SK-N-SH treated with all-trans-retinoic acid at 6 μM for 48 hours (cell line): Measurements from ENCODE around the gene KCNC2.

Experiments
- ATAC-seq: fragments of 200-7000 bp; cut with Tn5 transposase; 3 replicates; pipeline ENCODE4 v1.9.1; 2020; ENCODE audit warnings: mild to moderate bottlenecking, moderate library complexity
- CSDC2 ChIP-seq: fragments of 250-450 bp; sonication (Bioruptor Pico); IDR thresholded peaks from 2 replicates; pipeline ENCODE4 v1.5.0; 2020; ENCODE audit warnings: mild to moderate bottlenecking, moderate library complexity
- ESRRG ChIP-seq: fragments of 250-450 bp; sonication (Bioruptor Pico); IDR thresholded peaks from 2 replicates; pipeline ENCODE4 v1.6.1; 2021; ENCODE audit warnings: mild to moderate bottlenecking
- GLIS3 ChIP-seq: fragments of 250-450 bp; sonication (Bioruptor Pico); IDR thresholded peaks from 2 replicates; pipeline ENCODE4 v1.5.0; 2020; ENCODE audit warnings: mild to moderate bottlenecking, moderate library complexity
- ISL1 ChIP-seq: fragments of 250-450 bp; sonication (Bioruptor Pico); IDR thresholded peaks from 2 replicates; pipeline ENCODE4 v2.1.2; 2022; ENCODE audit warnings: mild to moderate bottlenecking, moderate library complexity
- OSR1 ChIP-seq: fragments of 250-450 bp; sonication (Bioruptor Pico); IDR thresholded peaks from 2 replicates; pipeline ENCODE4 v1.8.0; 2022; ENCODE audit warnings: moderate library complexity, mild to moderate bottlenecking, inconsistent platforms
- PPARA ChIP-seq: fragments of 250-450 bp; sonication (Bioruptor Pico); IDR thresholded peaks from 2 replicates; pipeline ENCODE4 v1.5.0; 2020; ENCODE audit warnings: mild to moderate bottlenecking, borderline replicate concordance
- RARB ChIP-seq: fragments of 250-450 bp; sonication (Bioruptor Pico); IDR thresholded peaks from 2 replicates; pipeline ENCODE4 v1.8.0; 2021; ENCODE audit warnings: mild to moderate bottlenecking, moderate library complexity
- TCF4 ChIP-seq: fragments of 250-450 bp; sonication (Bioruptor Pico); IDR thresholded peaks from 2 replicates; pipeline ENCODE4 v1.8.0; 2021; ENCODE audit warnings: mild to moderate bottlenecking, moderate library complexity, borderline replicate concordance
- TOX ChIP-seq: fragments of 250-450 bp; sonication (Bioruptor Pico); IDR thresholded peaks from 2 replicates; pipeline ENCODE4 v1.8.0; 2021; ENCODE audit warnings: mild to moderate bottlenecking, moderate library complexity, borderline replicate concordance
- ZC3H10 ChIP-seq: fragments of 250-450 bp; sonication (Bioruptor Pico); IDR thresholded peaks from 2 replicates; pipeline ENCODE4 v1.5.1; 2021; ENCODE audit warnings: mild to moderate bottlenecking, moderate library complexity
- ZFP3 ChIP-seq: fragments of 250-450 bp; sonication (Bioruptor Pico); IDR thresholded peaks from 2 replicates; pipeline ENCODE4 v1.5.0; 2020; ENCODE audit warnings: mild to moderate bottlenecking, moderate library complexity
- ZFP30 ChIP-seq: fragments of 450-650 bp; formaldehyde crosslinking; IDR thresholded peaks from 2 replicates; pipeline ENCODE4 v1.5.0; 2022; ENCODE audit warnings: mild to moderate bottlenecking, moderate library complexity
- ZNF565 ChIP-seq: fragments of 450-650 bp; formaldehyde crosslinking; conservative IDR thresholded peaks from 2 replicates; pipeline ENCODE4 v1.5.0; 2020; ENCODE audit warnings: low read depth, mild to moderate bottlenecking, moderate library complexity
- ZNF70 ChIP-seq: fragments of 450-650 bp; formaldehyde crosslinking; IDR thresholded peaks from 2 replicates; pipeline ENCODE4 v1.5.0; 2020; ENCODE audit warnings: mild to moderate bottlenecking, moderate library complexity
- ZNF8 ChIP-seq: fragments of 450-650 bp; formaldehyde crosslinking; IDR thresholded peaks from 2 replicates; pipeline ENCODE4 v1.5.0; 2020; ENCODE audit warnings: mild to moderate bottlenecking, moderate library complexity
- TF ChIP-seq, protein P1 (sequence below): fragments of 250-450 bp; sonication (Bioruptor Pico); IDR thresholded peaks from 2 replicates; pipeline ENCODE4 v1.5.1; 2020; ENCODE audit warnings: low read depth, mild to moderate bottlenecking, moderate library complexity
- TF ChIP-seq, protein P2 (sequence below): fragments of 250-450 bp; sonication (Bioruptor Pico); IDR thresholded peaks from 2 replicates; pipeline ENCODE4 v1.8.0; 2020; ENCODE audit warnings: mild to moderate bottlenecking, moderate library complexity, borderline replicate concordance
- TF ChIP-seq, protein P3 (sequence below): fragments of 250-450 bp; sonication (Bioruptor Pico); IDR thresholded peaks from 2 replicates; pipeline ENCODE4 v1.8.0; 2021; ENCODE audit warnings: low read depth, mild to moderate bottlenecking, moderate library complexity, borderline replicate concordance
- TF ChIP-seq, protein P4 (sequence below): fragments of 250-450 bp; sonication (Bioruptor Pico); IDR thresholded peaks from 2 replicates; pipeline ENCODE4 v1.5.0; 2020; ENCODE audit warnings: mild to moderate bottlenecking, moderate library complexity

Gene KCNC2

DNA sequence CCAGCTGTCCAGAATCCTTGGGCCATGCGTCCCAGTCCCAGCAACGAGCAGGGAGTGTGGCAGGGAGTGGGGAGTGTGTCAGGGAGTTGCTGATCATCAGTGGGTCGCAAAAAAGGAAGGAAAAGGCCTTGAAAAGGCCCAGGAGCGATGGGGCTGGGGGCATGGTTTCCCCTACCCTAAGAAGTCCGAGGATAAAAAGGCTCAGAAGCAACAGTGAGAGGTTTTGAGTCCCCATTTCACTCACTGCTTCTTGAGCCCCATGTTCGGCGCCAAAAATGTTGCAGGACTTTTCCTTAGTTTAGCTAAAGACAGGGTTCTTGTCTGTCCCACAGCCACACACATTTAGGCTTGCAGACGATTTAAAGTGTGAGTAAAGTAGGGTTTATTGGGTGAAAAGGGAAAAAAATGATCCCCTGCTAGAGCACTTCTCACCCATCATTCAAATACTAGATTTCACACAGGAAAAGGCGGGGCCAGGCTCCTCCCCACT lies 189.5 kb downstream of the KCNC2 start:
- TF ChIP-seq TOX (CRISPR knock-in tag) (no peak), ZNF70 (CRISPR knock-in tag) (no peak)
- TF ChIP-seq, protein P1, sequence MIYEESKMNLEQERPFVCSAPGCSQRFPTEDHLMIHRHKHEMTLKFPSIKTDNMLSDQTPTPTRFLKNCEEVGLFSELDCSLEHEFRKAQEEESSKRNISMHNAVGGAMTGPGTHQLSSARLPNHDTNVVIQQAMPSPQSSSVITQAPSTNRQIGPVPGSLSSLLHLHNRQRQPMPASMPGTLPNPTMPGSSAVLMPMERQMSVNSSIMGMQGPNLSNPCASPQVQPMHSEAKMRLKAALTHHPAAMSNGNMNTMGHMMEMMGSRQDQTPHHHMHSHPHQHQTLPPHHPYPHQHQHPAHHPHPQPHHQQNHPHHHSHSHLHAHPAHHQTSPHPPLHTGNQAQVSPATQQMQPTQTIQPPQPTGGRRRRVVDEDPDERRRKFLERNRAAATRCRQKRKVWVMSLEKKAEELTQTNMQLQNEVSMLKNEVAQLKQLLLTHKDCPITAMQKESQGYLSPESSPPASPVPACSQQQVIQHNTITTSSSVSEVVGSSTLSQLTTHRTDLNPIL (CRISPR knock-in tag), result no peak
- TF ChIP-seq, protein P2, sequence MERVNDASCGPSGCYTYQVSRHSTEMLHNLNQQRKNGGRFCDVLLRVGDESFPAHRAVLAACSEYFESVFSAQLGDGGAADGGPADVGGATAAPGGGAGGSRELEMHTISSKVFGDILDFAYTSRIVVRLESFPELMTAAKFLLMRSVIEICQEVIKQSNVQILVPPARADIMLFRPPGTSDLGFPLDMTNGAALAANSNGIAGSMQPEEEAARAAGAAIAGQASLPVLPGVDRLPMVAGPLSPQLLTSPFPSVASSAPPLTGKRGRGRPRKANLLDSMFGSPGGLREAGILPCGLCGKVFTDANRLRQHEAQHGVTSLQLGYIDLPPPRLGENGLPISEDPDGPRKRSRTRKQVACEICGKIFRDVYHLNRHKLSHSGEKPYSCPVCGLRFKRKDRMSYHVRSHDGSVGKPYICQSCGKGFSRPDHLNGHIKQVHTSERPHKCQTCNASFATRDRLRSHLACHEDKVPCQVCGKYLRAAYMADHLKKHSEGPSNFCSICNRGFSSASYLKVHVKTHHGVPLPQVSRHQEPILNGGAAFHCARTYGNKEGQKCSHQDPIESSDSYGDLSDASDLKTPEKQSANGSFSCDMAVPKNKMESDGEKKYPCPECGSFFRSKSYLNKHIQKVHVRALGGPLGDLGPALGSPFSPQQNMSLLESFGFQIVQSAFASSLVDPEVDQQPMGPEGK (CRISPR knock-in tag), result no peak
- TF ChIP-seq, protein P3, sequence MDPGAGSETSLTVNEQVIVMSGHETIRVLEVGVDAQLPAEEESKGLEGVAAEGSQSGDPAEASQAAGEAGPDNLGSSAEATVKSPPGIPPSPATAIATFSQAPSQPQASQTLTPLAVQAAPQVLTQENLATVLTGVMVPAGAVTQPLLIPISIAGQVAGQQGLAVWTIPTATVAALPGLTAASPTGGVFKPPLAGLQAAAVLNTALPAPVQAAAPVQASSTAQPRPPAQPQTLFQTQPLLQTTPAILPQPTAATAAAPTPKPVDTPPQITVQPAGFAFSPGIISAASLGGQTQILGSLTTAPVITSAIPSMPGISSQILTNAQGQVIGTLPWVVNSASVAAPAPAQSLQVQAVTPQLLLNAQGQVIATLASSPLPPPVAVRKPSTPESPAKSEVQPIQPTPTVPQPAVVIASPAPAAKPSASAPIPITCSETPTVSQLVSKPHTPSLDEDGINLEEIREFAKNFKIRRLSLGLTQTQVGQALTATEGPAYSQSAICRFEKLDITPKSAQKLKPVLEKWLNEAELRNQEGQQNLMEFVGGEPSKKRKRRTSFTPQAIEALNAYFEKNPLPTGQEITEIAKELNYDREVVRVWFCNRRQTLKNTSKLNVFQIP, result no peak
- no peak for ATAC-seq

DNA sequence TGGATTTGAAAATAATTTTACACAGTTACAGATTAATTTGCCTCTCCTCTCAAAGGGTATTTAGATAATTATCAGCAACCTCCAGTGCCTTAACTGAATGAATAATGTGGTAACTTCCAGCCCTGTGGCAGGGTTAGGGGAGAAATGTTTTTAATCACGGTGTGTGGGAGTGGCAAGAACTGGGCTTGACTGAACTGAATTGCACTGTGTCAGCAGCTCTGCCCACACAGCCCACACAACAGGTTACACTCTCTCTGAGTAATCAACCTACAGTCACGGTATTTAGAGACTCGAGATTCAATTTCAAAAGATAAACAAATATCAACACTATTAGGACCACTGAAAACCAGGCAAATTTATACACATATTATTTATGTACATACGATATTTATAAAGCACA lies 198.5 kb downstream of the KCNC2 start:
- TF ChIP-seq GLIS3 (CRISPR knock-in tag) (no peak), ISL1 (CRISPR knock-in tag) (no peak), OSR1 (CRISPR knock-in tag) (no peak), ZNF565 (CRISPR knock-in tag) (no peak), ZNF70 (CRISPR knock-in tag) (no peak)
- TF ChIP-seq, protein P1 (CRISPR knock-in tag), result no peak
- TF ChIP-seq, protein P4, sequence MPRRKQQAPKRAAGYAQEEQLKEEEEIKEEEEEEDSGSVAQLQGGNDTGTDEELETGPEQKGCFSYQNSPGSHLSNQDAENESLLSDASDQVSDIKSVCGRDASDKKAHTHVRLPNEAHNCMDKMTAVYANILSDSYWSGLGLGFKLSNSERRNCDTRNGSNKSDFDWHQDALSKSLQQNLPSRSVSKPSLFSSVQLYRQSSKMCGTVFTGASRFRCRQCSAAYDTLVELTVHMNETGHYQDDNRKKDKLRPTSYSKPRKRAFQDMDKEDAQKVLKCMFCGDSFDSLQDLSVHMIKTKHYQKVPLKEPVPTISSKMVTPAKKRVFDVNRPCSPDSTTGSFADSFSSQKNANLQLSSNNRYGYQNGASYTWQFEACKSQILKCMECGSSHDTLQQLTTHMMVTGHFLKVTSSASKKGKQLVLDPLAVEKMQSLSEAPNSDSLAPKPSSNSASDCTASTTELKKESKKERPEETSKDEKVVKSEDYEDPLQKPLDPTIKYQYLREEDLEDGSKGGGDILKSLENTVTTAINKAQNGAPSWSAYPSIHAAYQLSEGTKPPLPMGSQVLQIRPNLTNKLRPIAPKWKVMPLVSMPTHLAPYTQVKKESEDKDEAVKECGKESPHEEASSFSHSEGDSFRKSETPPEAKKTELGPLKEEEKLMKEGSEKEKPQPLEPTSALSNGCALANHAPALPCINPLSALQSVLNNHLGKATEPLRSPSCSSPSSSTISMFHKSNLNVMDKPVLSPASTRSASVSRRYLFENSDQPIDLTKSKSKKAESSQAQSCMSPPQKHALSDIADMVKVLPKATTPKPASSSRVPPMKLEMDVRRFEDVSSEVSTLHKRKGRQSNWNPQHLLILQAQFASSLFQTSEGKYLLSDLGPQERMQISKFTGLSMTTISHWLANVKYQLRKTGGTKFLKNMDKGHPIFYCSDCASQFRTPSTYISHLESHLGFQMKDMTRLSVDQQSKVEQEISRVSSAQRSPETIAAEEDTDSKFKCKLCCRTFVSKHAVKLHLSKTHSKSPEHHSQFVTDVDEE (CRISPR knock-in tag), result no peak
- no peak for ATAC-seq

DNA sequence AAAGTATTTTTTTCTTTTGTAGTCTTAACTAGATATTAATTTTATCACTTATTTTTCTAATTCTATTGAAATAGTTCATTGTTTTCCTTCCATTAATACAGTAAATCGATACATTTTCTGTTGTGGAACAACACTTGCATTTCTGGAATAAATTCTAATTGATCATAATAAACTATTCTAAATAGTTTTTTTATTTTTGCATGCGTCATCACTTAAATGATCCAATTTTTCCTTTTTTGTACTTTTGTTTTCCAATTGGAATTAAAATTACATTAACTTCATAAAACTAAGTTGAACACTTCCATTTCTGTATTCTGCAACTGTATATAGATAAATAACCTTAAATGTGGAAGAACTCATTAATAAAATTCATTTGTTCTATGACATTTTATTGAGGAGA lies 202.5 kb downstream of the KCNC2 start:
- TF ChIP-seq ZC3H10 (CRISPR knock-in tag) (no peak), ESRRG (CRISPR knock-in tag) (no peak), TOX (CRISPR knock-in tag) (no peak), CSDC2 (CRISPR knock-in tag) (no peak), ISL1 (CRISPR knock-in tag) (no peak), ZFP30 (CRISPR knock-in tag) (no peak), ZFP3 (CRISPR knock-in tag) (no peak), TCF4 (no peak), ZNF8 (CRISPR knock-in tag) (no peak), RARB (CRISPR knock-in tag) (no peak), PPARA (no peak)
- TF ChIP-seq, protein P2 (CRISPR knock-in tag), result no peak
- ATAC-seq, result no peak
